Measurements from ENCODE around the gene SLC10A1.
"Not testable (repeated sequence)": the region's sequence is repeated elsewhere in the genome, so short reads cannot be mapped to it uniquely, and the experiment has no call there.

The SLC10A1 gene

DNA sequence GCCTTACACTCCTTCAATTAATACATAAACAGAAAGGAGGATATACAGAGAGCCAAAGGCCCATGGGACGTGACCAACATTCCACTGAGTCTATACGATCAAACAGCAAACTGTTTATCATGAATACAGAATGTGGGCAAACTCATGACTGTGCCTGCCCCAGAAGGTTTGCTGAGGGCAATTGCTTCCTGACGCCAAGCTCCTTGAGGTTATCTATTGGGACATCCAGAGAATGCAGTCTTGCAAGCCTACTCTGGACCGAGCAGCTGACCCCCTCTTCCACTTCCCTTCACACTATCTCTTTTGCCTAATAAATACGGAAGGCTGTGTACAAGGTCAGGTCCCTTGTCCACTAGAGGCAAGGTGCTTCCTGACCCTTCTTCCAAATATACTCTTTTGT lies 18.5 kb upstream of the SLC10A1 start:
- H3K23ac ChIP-seq (ENCODE audit: low read depth, low read length, poor library complexity): no peak overlapping the region
- H4K91ac ChIP-seq (ENCODE audit: low read depth, low read length, poor library complexity): no peak overlapping the region
- no peak overlapping the region for H3K27ac ChIP-seq (replicated peaks; ENCODE audit: low read length)
- WGBS, 2 donors (ENCODE audit: extremely low coverage in 2 of 2, insufficient read length in 2 of 2, insufficient replicate concordance in 1 of 2): no CpG with 5 or more reads among the region's 5 CpGs
- H2AK5ac ChIP-seq (ENCODE audit: low read depth, low read length): no peak overlapping the region
- H2BK12ac ChIP-seq (ENCODE audit: low read length): no peak overlapping the region
- no peak overlapping the region for H2BK15ac ChIP-seq (ENCODE audit: low read length)
- H3K4ac ChIP-seq (ENCODE audit: low read length): no peak overlapping the region
- H2BK120ac ChIP-seq (ENCODE audit: low read depth, low read length): no peak overlapping the region
- H3K9ac ChIP-seq (ENCODE audit: low read depth, low read length, poor library complexity): no peak overlapping the region
- no peak overlapping the region for H3K18ac ChIP-seq (ENCODE audit: low read length)
- H2BK5ac ChIP-seq (ENCODE audit: low read length): no peak overlapping the region
- peaks cover 5 to 6% of the 10 kb centered on the region in 2 donors for H3K4me1 ChIP-seq (ENCODE audit: control insufficient read depth in 2 of 2, insufficient read depth in 1 of 2, low read depth in 1 of 2, low read length in 2 of 2)
- DNase-seq (ENCODE audit: low spot score): no peak
- H3K9me3 ChIP-seq (replicated peaks in 1 of 2; ENCODE audit: control insufficient read depth in 2 of 2, insufficient read depth in 1 of 2, low read depth in 1 of 2, low read length in 2 of 2): peaks cover 2 to 3% of the 10 kb centered on the region in 2 donors
- no peaks in the 10 kb centered on the region for H3K36me3 ChIP-seq (replicated peaks in 1 of 2; ENCODE audit: control insufficient read depth in 2 of 2, insufficient read depth in 2 of 2, low read length in 2 of 2)
- no peak overlapping the region for H2AFZ ChIP-seq (ENCODE audit: low read length)
- no peak overlapping the region for H3K14ac ChIP-seq (ENCODE audit: low read length)
- H3K4me3 ChIP-seq (ENCODE audit: low read length in 2 of 2): no peak overlapping the region
- no peak overlapping the region for H3K4me2 ChIP-seq (ENCODE audit: insufficient read depth, low read length, poor library complexity, severe bottlenecking)
- peaks cover 0 to 14% (median 0%) of the 10 kb centered on the region in 3 experiments for H3K27me3 ChIP-seq (ENCODE audit: control insufficient read depth in 3 of 3, insufficient read depth in 3 of 3, low read depth in 1 of 3, low read length in 3 of 3)
- no peaks in the 10 kb centered on the region for H3K79me1 ChIP-seq (ENCODE audit: low read depth, low read length)
- H4K8ac ChIP-seq (ENCODE audit: low read depth, low read length): no peak overlapping the region

DNA sequence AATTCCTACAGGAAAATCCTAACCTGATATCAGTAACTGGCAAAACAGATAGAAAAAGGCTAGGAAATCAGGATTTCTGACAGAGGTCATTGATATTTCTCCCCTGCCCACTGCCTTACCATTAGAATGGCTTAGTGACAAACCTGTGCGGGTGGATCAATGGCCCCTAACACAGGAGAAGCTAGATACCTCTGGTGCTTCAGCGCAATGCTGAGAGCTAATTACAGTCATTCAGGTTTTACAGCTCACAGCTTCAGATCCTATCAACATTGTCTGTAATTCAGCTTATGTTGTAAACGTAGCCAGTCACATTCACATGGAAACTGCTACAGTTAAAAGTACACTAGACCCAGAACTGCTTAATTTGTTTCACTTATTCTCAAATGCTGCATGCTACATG lies 17.4 kb upstream of the SLC10A1 start:
- no peak overlapping the region for H3K23ac ChIP-seq (ENCODE audit: low read depth, low read length, poor library complexity)
- H2BK5ac ChIP-seq (ENCODE audit: low read length): no peak overlapping the region
- peaks cover 0 to 17% (median 2%) of the 10 kb centered on the region in 3 experiments for H3K27me3 ChIP-seq (ENCODE audit: control insufficient read depth in 3 of 3, insufficient read depth in 3 of 3, low read depth in 1 of 3, low read length in 3 of 3)

DNA sequence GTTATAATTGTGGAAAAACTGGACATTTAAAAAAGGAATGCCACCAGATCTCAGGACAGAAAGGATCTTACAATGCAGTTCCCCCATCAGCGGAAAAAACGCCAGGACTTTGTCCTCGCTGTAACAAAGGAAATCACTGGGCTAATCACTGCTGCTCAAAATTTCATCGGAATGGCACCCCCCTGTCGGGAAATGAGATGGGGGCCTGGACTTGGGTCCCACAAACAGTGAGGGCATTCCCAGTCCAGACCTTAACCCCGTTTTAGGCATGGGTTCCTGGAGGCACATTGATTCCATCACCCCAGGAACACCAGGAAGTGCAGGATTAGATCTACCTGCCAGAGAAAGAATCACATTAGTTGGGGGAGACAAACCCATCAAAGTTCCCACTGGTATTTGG lies 16.3 kb upstream of the SLC10A1 start:
- H3K14ac ChIP-seq (ENCODE audit: low read length); H3K4me3 ChIP-seq (ENCODE audit: low read length in 2 of 2); H3K4ac ChIP-seq (ENCODE audit: low read length); H3K23ac ChIP-seq (ENCODE audit: low read depth, low read length, poor library complexity); H4K91ac ChIP-seq (ENCODE audit: low read depth, low read length, poor library complexity); H2BK12ac ChIP-seq (ENCODE audit: low read length); H4K8ac ChIP-seq (ENCODE audit: low read depth, low read length); DNase-seq (ENCODE audit: low spot score); H3K18ac ChIP-seq (ENCODE audit: low read length); H2BK15ac ChIP-seq (ENCODE audit: low read length); H3K79me1 ChIP-seq (ENCODE audit: low read depth, low read length); H2AK5ac ChIP-seq (ENCODE audit: low read depth, low read length); H3K9ac ChIP-seq (ENCODE audit: low read depth, low read length, poor library complexity); H2BK120ac ChIP-seq (ENCODE audit: low read depth, low read length); H3K4me2 ChIP-seq (ENCODE audit: insufficient read depth, low read length, poor library complexity, severe bottlenecking); H3K36me3 ChIP-seq (replicated peaks in 1 of 2; ENCODE audit: control insufficient read depth in 2 of 2, insufficient read depth in 2 of 2, low read length in 2 of 2); H3K9me3 ChIP-seq (replicated peaks in 1 of 2; ENCODE audit: control insufficient read depth in 2 of 2, insufficient read depth in 1 of 2, low read depth in 1 of 2, low read length in 2 of 2); H3K27ac ChIP-seq (replicated peaks; ENCODE audit: low read length); H3K4me1 ChIP-seq (ENCODE audit: control insufficient read depth in 2 of 2, insufficient read depth in 1 of 2, low read depth in 1 of 2, low read length in 2 of 2); H2BK5ac ChIP-seq (ENCODE audit: low read length); H2AFZ ChIP-seq (ENCODE audit: low read length): not testable (repeated sequence)
- WGBS, 2 donors (ENCODE audit: extremely low coverage in 2 of 2, insufficient read length in 2 of 2, insufficient replicate concordance in 1 of 2): no CpG with 5 or more reads among the region's 6 CpGs
- H3K27me3 ChIP-seq (ENCODE audit: control insufficient read depth in 3 of 3, insufficient read depth in 3 of 3, low read depth in 1 of 3, low read length in 3 of 3): peaks cover 0 to 17% (median 2%) of the 10 kb centered on the region in 3 experiments

More for the DNA sequence above, 17.4 kb upstream of the SLC10A1 start:
- Histone ChIP-seq H3K4ac (ENCODE audit: low read length) (no peak overlapping the region), H3K4me2 (ENCODE audit: insufficient read depth, low read length, poor library complexity, severe bottlenecking) (no peak overlapping the region), H3K18ac (ENCODE audit: low read length) (no peak overlapping the region), H2BK120ac (ENCODE audit: low read depth, low read length) (no peak overlapping the region), H3K9me3 (replicated peaks in 1 of 2; ENCODE audit: control insufficient read depth in 2 of 2, insufficient read depth in 1 of 2, low read depth in 1 of 2, low read length in 2 of 2) (peaks cover 2 to 3% of the 10 kb centered on the region in 2 donors), H4K8ac (ENCODE audit: low read depth, low read length) (no peak overlapping the region), H3K27ac (replicated peaks; ENCODE audit: low read length) (no peak overlapping the region), H3K4me1 (ENCODE audit: control insufficient read depth in 2 of 2, insufficient read depth in 1 of 2, low read depth in 1 of 2, low read length in 2 of 2) (peaks cover 2 to 6% of the 10 kb centered on the region in 2 donors), H2BK15ac (ENCODE audit: low read length) (no peak overlapping the region), H3K36me3 (replicated peaks in 1 of 2; ENCODE audit: control insufficient read depth in 2 of 2, insufficient read depth in 2 of 2, low read length in 2 of 2) (no peaks in the 10 kb centered on the region), H3K4me3 (ENCODE audit: low read length in 2 of 2) (no peak overlapping the region), H3K79me1 (ENCODE audit: low read depth, low read length) (no peaks in the 10 kb centered on the region), H3K9ac (ENCODE audit: low read depth, low read length, poor library complexity) (no peak overlapping the region), H4K91ac (ENCODE audit: low read depth, low read length, poor library complexity) (no peak overlapping the region), H2BK12ac (ENCODE audit: low read length) (no peak overlapping the region), H3K14ac (ENCODE audit: low read length) (no peak overlapping the region), H2AK5ac (ENCODE audit: low read depth, low read length) (no peak overlapping the region), H2AFZ (ENCODE audit: low read length) (no peak overlapping the region)
- no peak for DNase-seq (ENCODE audit: low spot score)
- WGBS, 2 donors (ENCODE audit: extremely low coverage in 2 of 2, insufficient read length in 2 of 2, insufficient replicate concordance in 1 of 2): no CpG with 5 or more reads among the region's 3 CpGs

DNA sequence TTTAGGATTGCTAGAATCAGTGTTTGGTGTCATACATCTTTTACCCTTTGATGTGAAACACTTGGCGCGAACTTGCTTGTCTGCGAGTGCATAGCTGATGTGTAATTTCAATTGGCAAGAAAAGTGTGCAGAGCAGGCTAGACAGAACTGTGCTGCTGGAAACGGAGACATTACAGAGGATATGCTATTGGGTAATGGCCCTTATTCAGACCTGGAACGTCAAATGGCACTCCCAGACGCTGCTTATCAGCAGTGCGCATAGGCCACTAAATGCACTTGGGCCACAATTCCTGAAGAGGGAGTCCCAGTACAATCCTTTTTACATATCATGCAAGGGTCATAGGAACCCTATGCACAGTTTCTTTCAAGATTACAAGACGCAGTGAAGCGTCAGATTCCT lies 15.7 kb upstream of the SLC10A1 start:
- Histone ChIP-seq H3K9ac (ENCODE audit: low read depth, low read length, poor library complexity) (no peak overlapping the region), H3K36me3 (replicated peaks in 1 of 2; ENCODE audit: control insufficient read depth in 2 of 2, insufficient read depth in 2 of 2, low read length in 2 of 2) (no peaks in the 10 kb centered on the region), H3K27ac (replicated peaks; ENCODE audit: low read length) (no peak overlapping the region), H2BK12ac (ENCODE audit: low read length) (no peak overlapping the region), H3K79me1 (ENCODE audit: low read depth, low read length) (no peaks in the 10 kb centered on the region), H3K4me1 (ENCODE audit: control insufficient read depth in 2 of 2, insufficient read depth in 1 of 2, low read depth in 1 of 2, low read length in 2 of 2) (peaks cover 0 to 4% of the 10 kb centered on the region in 2 donors), H4K91ac (ENCODE audit: low read depth, low read length, poor library complexity) (no peak overlapping the region), H2BK120ac (ENCODE audit: low read depth, low read length) (no peak overlapping the region), H3K18ac (ENCODE audit: low read length) (no peak overlapping the region), H3K23ac (ENCODE audit: low read depth, low read length, poor library complexity) (no peak overlapping the region), H2BK5ac (ENCODE audit: low read length) (no peak overlapping the region), H3K4me3 (ENCODE audit: low read length in 2 of 2) (no peak overlapping the region), H3K14ac (ENCODE audit: low read length) (no peak overlapping the region), H4K8ac (ENCODE audit: low read depth, low read length) (no peak overlapping the region), H3K4ac (ENCODE audit: low read length) (no peak overlapping the region), H3K27me3 (ENCODE audit: control insufficient read depth in 3 of 3, insufficient read depth in 3 of 3, low read depth in 1 of 3, low read length in 3 of 3) (peaks cover 0 to 17% (median 2%) of the 10 kb centered on the region in 3 experiments), H2AK5ac (ENCODE audit: low read depth, low read length) (no peak overlapping the region), H3K9me3 (replicated peaks in 1 of 2; ENCODE audit: control insufficient read depth in 2 of 2, insufficient read depth in 1 of 2, low read depth in 1 of 2, low read length in 2 of 2) (peaks cover 2 to 3% of the 10 kb centered on the region in 2 donors), H3K4me2 (ENCODE audit: insufficient read depth, low read length, poor library complexity, severe bottlenecking) (no peak overlapping the region), H2BK15ac (ENCODE audit: low read length) (no peak overlapping the region), H2AFZ (ENCODE audit: low read length) (no peak overlapping the region)
- WGBS, 2 donors (ENCODE audit: extremely low coverage in 2 of 2, insufficient read length in 2 of 2, insufficient replicate concordance in 1 of 2): no CpG with 5 or more reads among the region's 9 CpGs
- DNase-seq (ENCODE audit: low spot score): no peak
